NAMALWA (cell line): ENCODE measurements around the gene VASN.

Experiments used
- DNase-seq: peaks from one replicate; pipeline ENCODE4 v3.0.0-alpha.2; 2015; ENCODE audit warnings: low spot score

VASN gene

DNA sequence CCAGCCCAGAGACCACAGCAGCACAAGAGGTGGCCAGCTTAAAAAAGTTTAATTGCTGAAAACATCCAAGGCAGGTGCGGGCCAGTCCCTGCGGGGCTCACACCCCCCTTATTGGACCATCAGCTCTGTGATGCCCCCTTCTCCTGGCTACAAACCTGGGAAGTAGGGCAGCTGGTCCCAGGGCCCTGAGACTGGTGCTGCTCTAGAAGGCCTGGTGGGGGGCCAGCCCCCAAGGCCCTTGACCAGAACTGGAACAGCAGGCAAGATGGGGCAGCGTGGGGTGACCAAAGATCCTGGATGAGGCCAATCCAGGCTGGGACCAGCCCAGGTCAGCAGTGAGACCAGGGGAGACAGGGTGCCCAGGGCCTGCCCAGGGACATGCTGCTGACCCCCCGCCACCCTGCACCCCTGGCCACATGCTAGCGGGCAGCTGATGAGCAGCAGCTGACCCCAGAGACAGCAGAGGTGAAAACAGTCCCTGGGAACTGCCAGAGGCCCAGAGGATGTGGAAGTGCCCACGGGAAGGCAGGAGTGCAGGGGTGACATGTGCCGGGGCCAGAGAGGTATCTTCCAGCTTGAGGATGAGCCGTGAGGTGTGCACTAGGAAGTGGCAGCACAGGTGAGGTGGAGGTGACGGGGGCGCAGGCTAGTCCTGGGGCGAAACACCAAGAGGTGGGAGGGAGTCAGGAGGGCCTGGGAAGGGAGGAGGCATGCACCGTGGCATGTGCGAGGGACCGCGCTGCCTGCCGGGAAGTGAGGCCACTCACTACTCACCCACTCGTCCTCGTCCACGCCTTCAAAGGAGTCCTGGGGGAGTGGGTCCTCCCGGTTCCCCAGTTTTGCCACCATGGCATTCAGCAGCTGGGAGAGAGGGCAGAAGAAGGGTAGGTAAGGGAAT, 16.9 kb upstream of the VASN start:
- no peak for DNase-seq

DNA sequence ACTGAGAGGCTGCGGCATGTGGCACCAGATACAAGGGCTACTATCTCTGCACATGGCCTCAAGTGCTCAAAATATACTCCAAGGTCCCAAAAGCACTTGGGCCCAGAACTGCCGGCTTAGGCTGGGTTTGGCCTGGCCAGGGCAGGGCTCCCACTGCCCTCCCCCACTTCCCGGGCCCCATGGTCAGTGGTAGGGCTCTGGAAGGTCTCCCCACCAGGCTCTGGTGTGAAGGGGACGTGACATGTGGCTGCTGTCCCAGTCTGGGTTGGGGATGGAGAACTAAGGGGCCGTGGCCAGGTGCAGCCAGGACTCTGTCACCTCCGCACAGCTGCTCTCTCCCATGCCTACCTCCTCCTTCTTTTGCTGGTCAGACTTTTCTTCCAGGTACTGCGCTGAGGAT, 14.8 kb upstream of the VASN start:
- DNase-seq, result no peak

DNA sequence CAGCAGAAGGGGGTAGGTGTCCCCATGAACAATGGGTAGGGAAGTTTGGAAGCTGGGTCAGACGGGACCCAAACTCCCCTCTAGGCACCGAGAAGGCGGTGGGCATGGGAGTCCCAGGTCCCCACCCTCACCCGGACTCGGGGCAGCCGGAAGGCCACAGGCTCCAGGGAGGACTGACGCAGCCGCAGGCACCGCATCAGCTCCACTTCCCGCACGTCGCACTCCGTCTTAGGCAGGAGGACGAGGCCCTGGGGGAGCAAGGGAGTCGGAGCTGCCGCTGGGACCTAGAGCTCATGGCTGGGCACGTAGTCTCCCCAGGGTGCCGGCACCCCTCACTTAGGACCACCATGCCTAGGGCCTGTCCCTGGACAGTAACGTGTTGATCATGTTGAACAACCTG, 13.4 kb upstream of the VASN start:
- no peak for DNase-seq

DNA sequence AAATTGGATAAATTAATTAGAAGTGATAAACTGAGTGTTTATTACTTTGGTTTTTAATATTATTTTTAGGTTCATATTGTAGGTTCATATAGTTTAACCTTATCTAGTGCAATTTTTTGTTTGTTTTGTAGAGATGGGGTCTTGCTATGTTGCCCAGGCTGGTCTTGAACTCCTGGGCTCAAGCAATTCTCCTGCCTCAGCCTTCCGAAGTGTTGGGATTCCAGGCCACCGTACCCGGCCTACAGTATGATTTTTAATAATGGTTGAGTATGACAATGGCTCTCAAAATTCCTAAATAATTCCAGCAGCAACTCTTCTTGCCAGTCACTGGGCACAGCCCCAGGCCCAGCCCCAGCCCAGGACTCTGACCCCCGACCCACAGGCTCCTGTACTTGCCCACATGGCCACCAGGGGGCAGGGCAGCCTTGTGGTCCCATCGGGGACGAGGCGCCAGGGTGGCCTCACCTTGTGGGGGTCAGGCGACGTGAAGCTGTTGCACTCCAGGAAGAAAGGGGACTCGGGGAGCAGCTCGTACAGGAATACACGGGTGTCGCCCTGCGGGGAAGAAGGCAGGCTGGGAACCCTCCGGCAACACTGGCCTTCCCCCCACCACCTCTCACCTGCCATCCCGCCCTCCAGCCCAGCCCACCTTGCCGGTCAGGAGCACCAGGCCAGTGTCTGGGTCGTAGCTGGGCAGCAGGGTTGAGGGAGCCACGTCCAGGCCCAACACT, 12.7 kb upstream of the VASN start:
- peak; percentile 64 for DNase-seq

DNA sequence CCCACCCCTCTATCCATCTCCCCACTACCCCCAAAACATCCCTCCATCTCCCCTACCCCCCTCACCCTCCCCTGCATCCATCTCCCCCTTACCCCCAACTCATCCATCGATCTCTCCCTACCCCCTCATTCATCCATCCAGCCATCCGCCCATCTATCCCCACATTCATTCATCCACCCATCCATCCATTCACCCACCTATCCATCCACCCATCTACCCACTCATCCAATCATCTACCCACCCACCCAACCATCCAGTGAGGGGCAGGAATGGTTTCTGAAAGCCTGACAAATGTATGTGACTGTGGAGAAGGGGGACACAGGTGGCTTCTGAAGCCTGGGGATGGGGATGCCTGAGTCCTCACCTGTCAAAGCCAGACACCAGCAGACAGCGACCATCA, 11.7 kb upstream of the VASN start:
- DNase-seq, result no peak

DNA sequence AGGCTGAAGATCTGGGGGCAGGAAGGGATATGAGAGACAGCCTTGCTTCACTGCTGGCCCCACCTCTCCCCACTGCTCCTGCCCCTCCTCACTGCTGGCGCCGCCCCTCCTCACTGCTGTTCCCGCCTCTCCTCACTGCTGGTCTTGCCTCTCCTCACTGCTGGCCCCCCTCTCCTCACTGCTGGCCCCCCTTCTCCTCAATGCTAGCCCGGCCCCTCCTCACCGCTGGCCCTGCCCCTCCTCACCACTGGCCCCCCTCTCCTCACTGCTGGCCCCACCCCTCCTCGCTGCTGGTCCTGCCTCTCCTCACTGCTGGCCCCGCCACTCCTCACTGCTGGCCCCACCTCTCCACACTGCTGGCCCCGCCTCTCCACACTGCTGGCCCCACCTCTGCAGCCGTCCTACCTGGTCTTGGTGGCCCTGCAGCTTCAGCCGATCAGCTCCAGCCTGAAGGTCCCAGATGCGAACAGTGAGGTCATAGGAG, 11.1 kb upstream of the VASN start:
- DNase-seq, result peak; percentile 34

DNA sequence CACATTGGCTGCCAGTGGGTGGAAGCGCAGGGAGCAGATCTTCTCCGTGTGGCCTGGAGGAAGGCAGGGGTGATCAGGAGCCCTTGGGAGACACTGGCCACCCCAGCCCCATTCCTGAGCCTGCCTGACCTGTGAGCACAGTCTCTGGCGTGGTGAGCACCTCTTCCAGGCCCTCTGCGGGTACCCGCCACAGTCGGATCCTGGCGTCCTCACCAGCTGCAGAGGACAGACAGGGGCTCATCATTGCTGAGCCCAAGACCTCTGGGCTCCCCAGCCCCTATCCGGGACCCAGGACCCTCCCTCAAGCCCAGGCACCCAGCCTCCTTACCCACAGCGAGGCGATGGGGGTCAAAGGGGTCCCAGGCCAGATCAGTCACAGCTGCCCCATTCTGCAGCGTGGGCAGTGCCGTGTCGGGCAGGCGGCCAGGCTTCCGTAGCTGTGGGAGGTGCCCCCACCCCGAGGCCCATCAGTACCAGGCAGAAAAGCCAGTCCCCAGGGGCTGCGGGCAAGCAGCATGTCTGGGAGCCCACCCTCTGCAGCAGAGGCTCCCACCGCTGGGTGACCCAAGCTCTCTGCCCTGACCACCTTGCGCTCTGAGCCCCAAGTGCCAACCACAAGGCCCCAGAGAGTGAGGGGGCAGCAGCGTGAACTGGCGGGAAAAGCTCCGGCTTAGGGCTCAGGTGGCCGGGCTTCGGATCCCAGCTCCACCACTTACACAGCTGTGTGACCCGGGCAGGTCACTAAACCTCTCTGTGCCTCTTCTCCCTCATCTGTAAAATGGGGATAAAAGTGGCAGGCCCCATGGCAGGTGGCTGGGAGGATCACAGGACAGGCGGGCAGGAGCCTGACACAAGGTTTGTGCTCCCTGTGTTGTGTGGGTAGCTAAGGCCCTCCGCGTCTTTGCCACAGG, 10.4 kb upstream of the VASN start:
- DNase-seq, result no peak

DNA sequence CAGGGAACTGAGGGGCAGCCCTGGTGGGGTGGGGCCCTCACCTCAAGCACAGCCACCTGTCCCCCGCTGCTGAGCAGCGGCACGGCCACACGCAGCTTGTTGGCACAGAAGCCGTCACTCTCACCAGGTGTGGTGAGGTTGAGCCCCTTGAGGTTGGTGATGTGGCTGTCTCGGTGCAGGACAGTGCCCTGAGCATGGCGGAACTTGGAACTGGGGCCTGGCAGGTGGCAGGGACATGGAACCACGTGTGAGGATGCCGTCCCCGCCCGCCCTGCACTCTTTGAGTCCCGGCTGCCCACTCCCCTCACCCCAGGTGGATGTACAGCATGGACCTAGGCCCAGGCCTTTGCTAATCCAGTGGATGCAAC, 9.7 kb upstream of the VASN start:
- DNase-seq, result no peak

DNA sequence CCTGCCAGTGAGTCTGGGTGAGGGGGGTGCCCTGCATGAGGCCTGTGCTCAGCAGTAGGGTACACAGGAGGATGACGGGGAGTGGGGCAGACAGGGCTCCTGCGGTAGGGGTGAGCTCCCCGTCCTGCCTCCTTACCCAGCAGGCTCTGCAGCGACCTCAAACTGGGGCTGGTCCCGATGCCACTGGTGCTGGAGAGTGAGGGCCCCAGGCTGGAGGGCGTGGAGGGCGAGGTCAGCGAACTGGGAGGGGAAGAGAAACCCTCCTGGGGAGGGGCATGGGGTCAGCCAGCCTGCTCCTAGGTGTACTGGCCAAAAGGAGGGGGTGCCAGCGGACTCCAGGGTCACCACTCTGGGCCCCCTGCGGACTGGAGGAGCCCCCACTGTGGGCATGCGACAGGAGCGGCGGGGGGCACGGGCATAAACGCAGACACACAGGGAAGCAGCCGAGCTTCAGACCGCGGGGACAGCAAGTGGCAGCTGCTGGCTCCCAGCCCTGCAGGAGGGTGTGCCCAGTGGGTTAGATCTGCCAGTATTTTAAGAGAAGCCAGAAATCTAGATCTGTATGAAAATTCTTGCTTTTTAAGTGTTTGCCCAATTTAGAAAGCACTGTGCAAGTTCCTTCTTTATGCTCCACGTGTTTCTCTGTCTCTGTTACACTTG, 9.0 kb upstream of the VASN start:
- DNase-seq, result no peak

DNA sequence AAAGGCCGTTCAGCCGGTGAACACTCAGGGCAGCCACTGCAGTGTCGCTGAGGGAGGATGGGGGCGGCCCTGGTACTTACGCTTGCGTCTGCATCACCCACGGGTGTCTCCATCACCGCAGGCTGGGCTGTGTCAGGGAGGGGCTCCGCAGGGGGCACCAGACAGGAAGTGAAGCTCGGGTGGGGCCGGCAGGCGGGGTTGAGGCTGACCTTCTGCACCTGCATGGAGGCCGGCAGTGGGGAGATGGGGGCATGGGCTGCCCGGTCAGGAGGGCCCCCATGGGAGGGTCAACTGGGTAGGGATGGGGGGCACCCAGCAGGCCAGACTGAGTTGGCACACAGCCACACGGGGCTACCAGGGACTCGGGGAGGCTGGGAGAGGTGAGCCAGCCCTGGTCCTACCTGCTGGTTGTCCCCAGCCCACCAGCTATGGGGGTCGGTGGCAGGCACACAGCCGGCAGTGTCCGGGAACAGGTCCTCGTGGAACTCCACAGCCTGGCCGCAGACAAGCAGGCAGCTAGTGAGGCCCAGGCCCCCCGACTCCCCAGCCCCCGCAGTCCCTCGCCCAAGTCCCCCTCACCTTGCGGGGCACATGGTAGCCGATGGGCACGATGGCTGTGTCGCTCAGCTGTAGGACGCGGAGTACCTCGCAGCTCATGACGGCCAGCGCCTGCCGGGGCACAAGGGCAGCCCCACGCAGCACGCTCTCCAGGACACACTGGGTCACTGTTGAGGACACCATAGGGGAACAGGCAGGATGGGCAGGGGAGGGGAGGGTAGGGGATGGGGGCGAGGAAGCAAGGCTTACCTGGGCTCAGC, 7.2 kb upstream of the VASN start:
- no peak for DNase-seq

DNA sequence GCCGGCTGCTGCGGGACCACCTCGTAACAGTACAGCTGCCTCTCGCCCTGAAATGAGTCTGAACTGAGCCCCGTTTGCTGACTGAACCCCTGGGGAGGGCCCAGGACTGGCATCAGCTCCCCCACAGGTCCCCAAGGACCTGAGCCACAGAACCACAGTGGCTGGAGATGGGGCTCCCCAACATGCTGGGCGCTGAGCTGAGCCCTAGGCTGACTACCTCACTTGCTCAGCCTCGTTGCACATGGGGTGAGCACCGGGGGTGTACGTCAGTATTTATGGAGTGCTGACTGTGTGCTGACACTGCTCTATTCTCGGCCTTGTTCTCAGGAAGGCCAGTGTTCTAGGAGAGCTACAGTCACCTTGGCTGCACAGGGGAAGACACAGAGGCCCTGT, 6.6 kb upstream of the VASN start:
- DNase-seq, result no peak

DNA sequence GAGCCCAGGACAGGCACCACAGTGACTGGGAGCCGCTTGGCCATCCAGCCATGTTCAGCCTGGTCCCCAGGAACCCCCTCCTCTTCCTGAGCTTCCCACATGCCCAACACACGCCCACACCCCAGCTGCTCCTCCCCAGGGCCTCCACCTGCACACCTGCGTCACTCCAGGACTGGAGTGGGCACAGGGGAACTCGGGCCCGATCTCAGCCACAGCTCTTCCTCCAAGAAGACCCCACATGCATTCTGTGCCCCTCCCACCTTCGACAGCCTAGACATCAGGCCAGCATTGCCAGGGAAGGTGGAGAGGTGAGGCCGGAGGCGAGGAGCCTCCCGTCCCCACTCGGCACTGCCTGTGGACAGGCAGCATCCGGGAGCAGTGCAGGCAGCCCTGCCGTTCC, 6.0 kb upstream of the VASN start:
- DNase-seq, result no peak

DNA sequence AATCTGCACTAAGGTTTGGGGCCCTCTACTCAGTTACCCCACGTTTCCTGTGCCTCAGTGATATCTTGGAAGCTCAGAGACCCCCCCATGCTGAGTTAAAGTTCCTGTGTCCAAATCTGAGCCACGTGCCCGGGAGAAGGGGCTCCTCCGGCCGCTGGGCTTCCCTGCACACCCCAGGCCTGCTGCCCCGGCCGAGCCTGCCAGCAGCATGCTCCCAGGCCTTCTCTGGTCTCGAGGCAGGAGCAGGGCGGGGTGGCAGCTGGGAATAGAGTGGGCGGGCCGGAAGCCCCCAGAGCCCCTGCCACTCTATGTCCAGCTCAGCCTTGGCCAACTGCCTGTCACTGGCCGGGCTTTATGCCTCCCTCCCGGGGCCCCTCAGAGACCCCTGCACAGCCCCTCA, 5.6 kb upstream of the VASN start:
- no peak for DNase-seq

DNA sequence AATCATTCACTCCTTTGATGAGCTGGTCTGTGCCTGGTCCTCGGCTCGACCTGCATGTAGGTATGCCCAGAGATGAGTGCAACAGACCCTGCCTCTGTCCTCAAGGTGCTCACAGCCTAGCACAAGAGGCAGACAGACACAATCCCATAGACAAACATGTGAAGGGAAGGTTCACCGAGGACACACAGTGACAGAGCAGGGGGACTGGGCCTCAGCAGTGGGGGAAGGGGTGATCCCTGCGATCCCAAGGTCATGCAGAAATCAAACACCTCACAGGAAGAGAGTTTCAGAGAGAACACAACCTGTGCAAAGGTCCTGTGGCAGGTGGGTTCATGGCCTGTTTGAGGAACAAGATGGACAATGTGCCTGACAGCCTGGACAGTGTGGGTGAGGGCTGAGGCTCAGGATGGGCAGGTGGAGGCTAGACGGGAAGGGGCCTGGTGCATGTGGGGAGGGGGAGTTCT, 4.2 kb upstream of the VASN start:
- no peak for DNase-seq

DNA sequence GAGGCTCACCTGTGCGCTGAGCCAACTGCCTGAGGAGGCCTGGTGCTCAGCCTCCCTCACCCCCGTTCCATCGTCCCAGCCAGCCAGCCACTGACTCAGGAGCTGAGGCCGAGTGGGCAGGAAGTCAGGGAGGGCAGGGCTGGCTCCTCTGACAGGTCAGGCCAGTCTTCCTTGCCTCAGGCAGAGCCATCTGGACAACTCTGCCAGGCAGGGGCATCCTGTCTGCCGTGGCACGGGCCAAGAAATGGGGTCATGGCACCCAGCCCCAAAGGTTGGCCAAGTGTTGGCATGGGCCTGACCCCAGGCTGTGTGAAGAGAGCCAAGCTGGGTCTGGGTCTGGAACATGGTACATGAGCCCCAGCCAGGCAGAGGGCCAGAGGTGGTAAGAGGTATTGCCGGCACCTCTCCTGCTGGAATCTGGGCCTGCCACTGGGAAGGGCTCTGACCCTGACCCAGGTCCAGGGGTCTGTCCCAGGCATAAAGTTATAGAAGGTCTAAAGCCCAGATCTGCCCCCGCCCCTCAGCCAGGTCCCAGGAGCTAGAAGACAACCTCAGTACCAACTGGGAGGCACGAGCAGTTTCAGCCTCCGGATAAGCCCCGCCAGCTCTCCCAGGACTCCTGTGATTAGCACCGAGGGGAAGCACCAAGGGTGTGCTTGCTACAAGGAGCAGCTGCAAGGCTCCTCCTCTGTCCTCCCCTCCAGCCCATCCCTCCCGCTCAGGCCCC, 2.5 kb upstream of the VASN start:
- no peak for DNase-seq

DNA sequence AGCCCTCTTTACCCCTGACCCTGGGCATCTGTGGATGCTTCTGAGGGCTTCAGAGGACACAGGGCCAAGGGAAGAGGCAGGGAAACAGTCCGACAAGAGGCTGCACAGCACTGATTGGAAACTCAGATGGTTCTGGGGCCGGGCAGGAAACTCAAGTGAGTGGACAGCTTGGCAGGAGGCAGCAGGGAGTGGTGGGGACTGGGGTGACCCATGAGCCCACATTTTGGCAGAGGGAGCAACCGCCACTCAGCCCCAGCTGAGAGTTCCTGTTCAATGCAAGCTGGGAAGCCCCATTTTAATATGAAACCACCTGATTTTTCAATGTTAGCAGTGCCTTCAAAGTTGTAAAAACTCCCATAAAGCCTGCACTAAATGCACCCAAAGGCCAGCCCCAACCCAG, 1.5 kb upstream of the VASN start:
- DNase-seq, result no peak

DNA sequence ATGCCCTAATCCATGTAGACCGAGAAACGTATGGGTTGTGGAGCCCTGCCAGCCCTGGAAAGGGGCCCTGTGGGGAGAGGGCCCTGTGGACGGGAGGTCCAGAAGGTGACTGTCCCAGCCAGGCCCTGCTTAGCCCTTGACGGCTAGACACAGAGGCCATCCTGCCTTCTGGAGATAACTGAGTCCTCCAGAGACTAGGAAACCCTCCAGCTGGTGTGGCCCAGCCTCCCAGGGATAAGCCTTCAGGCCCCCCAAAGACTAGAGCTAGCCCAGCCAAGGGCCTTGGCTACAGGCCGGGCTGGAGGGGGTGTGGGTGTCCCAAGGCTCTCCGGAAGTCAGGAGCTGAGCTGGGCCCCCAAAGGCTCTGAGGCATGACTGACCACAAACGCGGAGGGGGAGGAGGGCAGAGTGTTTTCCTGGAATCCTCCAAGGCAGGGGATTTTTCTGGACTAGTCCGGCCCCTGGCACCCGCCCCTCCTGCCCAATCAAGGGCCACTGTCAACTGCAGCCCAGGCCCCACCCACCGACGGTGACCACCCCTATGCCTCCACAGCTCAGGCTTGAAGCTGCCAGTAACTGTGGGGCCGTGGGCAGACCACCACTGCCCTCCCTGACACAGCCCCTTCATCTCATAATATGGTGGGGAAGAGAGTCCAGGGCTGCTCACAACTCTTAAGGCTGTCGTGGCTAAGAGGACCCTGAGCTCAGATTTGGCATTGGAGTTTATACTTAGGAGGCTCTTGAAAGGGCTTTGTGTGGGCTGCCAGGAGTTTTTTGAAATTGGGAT, 885 bp upstream of the VASN start:
- no peak for DNase-seq

DNA sequence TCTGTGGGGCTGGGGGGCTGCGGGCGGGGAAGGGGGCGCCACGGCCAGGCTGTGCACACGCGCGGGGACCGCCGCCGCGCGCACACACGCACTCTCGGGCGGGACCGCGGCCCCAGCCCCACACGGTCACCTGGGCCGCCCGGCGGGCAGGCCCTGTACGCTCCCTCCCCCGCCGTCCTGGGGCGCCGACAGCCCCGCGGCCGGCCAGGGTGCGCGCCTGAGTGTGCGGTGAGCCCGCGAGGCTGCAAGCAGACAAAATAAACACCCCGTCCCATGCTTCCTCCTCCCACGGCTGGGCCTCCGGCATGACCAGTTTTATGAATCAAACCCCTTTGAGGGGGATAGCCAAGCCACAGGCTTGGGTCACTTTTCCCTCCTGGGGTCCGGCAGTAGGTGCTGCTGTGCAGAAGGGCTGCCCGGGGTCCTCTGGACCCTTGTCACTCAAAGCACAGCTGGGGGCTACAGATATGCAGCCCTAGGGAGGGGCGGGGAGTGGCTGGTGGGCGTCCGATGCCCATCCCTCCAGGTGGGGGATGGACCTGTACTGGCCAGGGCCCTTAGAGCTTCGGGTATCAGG, 441 bp downstream of the VASN start:
- no peak for DNase-seq
